DOHH2 (cell line): ENCODE data around the gene HEPHL1.
A peak's percentile ranks its signal among the peaks of the same experiment; 100 is the strongest.

ENCODE experiments used
- H3F3A ChIP-seq: fragments of 200-600 bp; sonication (generic), shearing (Covaris generic); 2 replicates; pipeline ENCODE4 v1.6.0; 2016; ENCODE audit warnings: antibody characterized with exemption, mild to moderate bottlenecking; ENCODE audit not compliant: control insufficient read depth, insufficient read depth
- H3K27ac ChIP-seq: fragments of 200-600 bp; sonication (generic); 2 replicates; pipeline ENCODE4 v1.5.1; 2014; ENCODE audit warnings: low read depth, mild to moderate bottlenecking, low read length, moderate library complexity
- H3K27me3 ChIP-seq: fragments of 200-600 bp; sonication (generic); 2 replicates; pipeline ENCODE4 v1.6.1; 2014; ENCODE audit warnings: mild to moderate bottlenecking, low read length, mixed read lengths; ENCODE audit not compliant: control insufficient read depth
- H3K36me3 ChIP-seq: fragments of 200-600 bp; sonication (generic); 2 replicates; pipeline ENCODE4 v1.6.1; 2014; ENCODE audit warnings: mild to moderate bottlenecking, low read length, moderate library complexity, mixed read lengths; ENCODE audit not compliant: control insufficient read depth
- H3K4me1 ChIP-seq: fragments of 200-600 bp; sonication (generic); 2 replicates; pipeline ENCODE4 v1.6.1; 2014; ENCODE audit warnings: mild to moderate bottlenecking, low read length, mixed read lengths; ENCODE audit not compliant: control insufficient read depth
- H3K4me2 ChIP-seq: fragments of 200-600 bp; sonication (generic); 2 replicates; pipeline ENCODE4 v1.6.0; 2014; ENCODE audit warnings: mild to moderate bottlenecking, low read length, moderate library complexity
- H3K4me3 ChIP-seq: fragments of 200-600 bp; sonication (generic); 2 replicates; pipeline ENCODE4 v1.5.1; 2014; ENCODE audit warnings: mild to moderate bottlenecking, low read length, mixed read lengths
- H3K79me2 ChIP-seq: fragments of 200-600 bp; sonication (generic); 2 replicates; pipeline ENCODE4 v1.6.1; 2014; ENCODE audit warnings: mild to moderate bottlenecking, low read length, mixed read lengths; ENCODE audit not compliant: control insufficient read depth
- H3K9me2 ChIP-seq: fragments of 200-600 bp; sonication (generic); replicated peaks from 2 replicates; pipeline ENCODE4 v1.6.1; 2014; ENCODE audit warnings: mild to moderate bottlenecking, low read length, mixed read lengths; ENCODE audit not compliant: control insufficient read depth
- H3K9me3 ChIP-seq: fragments of 200-600 bp; sonication (generic); 2 replicates; pipeline ENCODE4 v1.6.1; 2014; ENCODE audit warnings: antibody characterized with exemption, low read length, mixed read lengths; ENCODE audit not compliant: control insufficient read depth, insufficient read depth
- H4K20me1 ChIP-seq: fragments of 200-600 bp; sonication (generic); 2 replicates; pipeline ENCODE4 v1.6.0; 2014; ENCODE audit warnings: low read depth, mild to moderate bottlenecking, antibody characterized with exemption, low read length, moderate library complexity; ENCODE audit not compliant: control insufficient read depth, insufficient read depth
- CTCF ChIP-seq: fragments of 200-600 bp; sonication (generic); IDR thresholded peaks from one replicate; pipeline ENCODE4 v1.5.1; 2014; ENCODE audit warnings: antibody characterized with exemption, mild to moderate bottlenecking, low read depth, low read length; ENCODE audit not compliant: poor library complexity, severe bottlenecking
- EZH2phosphoT487 ChIP-seq: fragments of 200-600 bp; sonication (generic); IDR thresholded peaks from 2 replicates; pipeline ENCODE4 v1.6.1; 2017; ENCODE audit warnings: borderline replicate concordance, mild to moderate bottlenecking, antibody characterized with exemption, low read length, moderate library complexity, mixed read lengths

HEPHL1 gene

GRCh38 chr11:94128291-94128745 is 107.2 kb downstream of the HEPHL1 start:
- TF ChIP-seq EZH2phosphoT487 (no peak), CTCF (no peak)
- Histone ChIP-seq H3K4me3 (peak overlapping the region; percentile 95), H3K9me3 (peaks cover 6% of the 10 kb centered on the region; the same call in 1 of the 2 replicates), H3K27ac (peak overlapping the region; percentile 35), H3F3A (no peaks in the 10 kb centered on the region), H3K4me1 (peaks cover 25% of the 10 kb centered on the region), H3K36me3 (no peaks in the 10 kb centered on the region), H3K9me2 (no peaks in the 10 kb centered on the region), H4K20me1 (no peaks in the 10 kb centered on the region), H3K4me2 (peak overlapping the region; percentile 86), H3K27me3 (no peaks in the 10 kb centered on the region), H3K79me2 (peaks cover 44% of the 10 kb centered on the region)

GRCh38 chr11:94128746-94129511 is 107.8 kb downstream of the HEPHL1 start, which contains the start of gene PANX1:
TSS of gene PANX1 (plus strand) at chr11:94128841. CDS start at chr11:94129313, 472 bp downstream.
- H3K9me3 ChIP-seq = peaks cover 6% of the 10 kb centered on the region; the same call in 1 of the 2 replicates
- peaks cover 50% of the 10 kb centered on the region for H3K79me2 ChIP-seq
- TF ChIP-seq CTCF = no peak
- TF ChIP-seq EZH2phosphoT487 = no peak

GRCh38 chr11:94129512-94130297 is 108.6 kb downstream of the HEPHL1 start:
- peak overlapping the region; percentile 95 for H3K4me3 ChIP-seq
- peak overlapping the region; percentile 86 for H3K4me2 ChIP-seq
- H3K36me3 ChIP-seq = no peaks in the 10 kb centered on the region
- H3K4me1 ChIP-seq = peaks cover 37% of the 10 kb centered on the region
- no peaks in the 10 kb centered on the region for H3K27me3 ChIP-seq
- no peaks in the 10 kb centered on the region for H3K9me2 ChIP-seq
- no peak overlapping the region for H3K27ac ChIP-seq
- H4K20me1 ChIP-seq = peaks cover 2% of the 10 kb centered on the region; the same call in 1 of the 2 replicates
- H3F3A ChIP-seq = no peaks in the 10 kb centered on the region
- no peak for TF ChIP-seq CTCF
- TF ChIP-seq EZH2phosphoT487 = no peak
- peaks cover 58% of the 10 kb centered on the region for H3K79me2 ChIP-seq
- peaks cover 6% of the 10 kb centered on the region; the same call in 1 of the 2 replicates for H3K9me3 ChIP-seq

More at GRCh38 chr11:94128746-94129511, 107.8 kb downstream of the HEPHL1 start, which contains the start of gene PANX1:
- H4K20me1 ChIP-seq = no peaks in the 10 kb centered on the region
- no peaks in the 10 kb centered on the region for H3F3A ChIP-seq
- no peaks in the 10 kb centered on the region for H3K27me3 ChIP-seq
- no peaks in the 10 kb centered on the region for H3K9me2 ChIP-seq
- H3K36me3 ChIP-seq = no peaks in the 10 kb centered on the region
- peak within 1 kb of the TSS; percentile 35 for H3K27ac ChIP-seq
- peak within 1 kb of the TSS; percentile 95 for H3K4me3 ChIP-seq
- H3K4me1 ChIP-seq = peaks cover 29% of the 10 kb centered on the region
- H3K4me2 ChIP-seq = peak within 1 kb of the TSS; percentile 86
